Measurements from ENCODE around the gene AOC3.
"Not testable (repeated sequence)": the region's sequence is repeated elsewhere in the genome, so short reads cannot be mapped to it uniquely, and the experiment has no call there.

The AOC3 gene

DNA sequence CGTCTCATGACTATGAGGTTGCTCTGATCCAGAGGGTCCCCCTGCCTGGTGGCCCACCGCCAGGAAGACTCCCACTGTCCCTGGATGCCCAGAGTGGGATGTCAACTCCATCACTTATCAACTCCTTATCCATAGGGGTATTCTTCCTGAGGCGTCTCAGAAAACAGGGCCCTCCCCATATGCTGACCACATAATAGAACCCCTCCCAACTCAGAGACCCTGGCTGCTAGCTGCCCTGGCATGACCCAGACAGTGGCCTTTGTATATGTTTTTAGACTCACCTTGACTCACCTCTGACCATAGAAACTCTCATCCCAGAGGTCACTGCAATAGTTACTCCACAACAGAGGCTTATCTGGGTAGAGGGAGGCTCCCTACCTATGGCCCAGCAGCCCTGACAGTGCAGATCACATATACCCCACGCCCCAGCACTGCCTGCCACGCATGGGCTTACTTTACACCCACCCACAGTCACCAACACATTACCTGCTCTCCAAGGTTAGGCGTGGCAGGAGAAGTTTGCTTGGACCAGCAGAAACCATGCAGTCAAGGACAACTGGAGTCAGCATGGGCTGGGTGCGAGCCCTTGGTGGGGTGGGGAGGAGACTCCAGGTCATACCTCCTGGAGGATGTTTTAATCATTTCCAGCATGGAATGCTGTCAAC lies 47.3 kb downstream of the AOC3 start:
- no peak overlapping the region for H3K4me3 ChIP-seq (ENCODE audit: low read depth, low read length)
- TF ChIP-seq, protein P1, sequence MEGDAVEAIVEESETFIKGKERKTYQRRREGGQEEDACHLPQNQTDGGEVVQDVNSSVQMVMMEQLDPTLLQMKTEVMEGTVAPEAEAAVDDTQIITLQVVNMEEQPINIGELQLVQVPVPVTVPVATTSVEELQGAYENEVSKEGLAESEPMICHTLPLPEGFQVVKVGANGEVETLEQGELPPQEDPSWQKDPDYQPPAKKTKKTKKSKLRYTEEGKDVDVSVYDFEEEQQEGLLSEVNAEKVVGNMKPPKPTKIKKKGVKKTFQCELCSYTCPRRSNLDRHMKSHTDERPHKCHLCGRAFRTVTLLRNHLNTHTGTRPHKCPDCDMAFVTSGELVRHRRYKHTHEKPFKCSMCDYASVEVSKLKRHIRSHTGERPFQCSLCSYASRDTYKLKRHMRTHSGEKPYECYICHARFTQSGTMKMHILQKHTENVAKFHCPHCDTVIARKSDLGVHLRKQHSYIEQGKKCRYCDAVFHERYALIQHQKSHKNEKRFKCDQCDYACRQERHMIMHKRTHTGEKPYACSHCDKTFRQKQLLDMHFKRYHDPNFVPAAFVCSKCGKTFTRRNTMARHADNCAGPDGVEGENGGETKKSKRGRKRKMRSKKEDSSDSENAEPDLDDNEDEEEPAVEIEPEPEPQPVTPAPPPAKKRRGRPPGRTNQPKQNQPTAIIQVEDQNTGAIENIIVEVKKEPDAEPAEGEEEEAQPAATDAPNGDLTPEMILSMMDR (IDR thresholded peaks at IDR 0.05; ENCODE audit: insufficient read depth, low read depth, low read length, missing control alignments), result no peak
- no peak for DNase-seq (ENCODE audit: low read depth)

DNA sequence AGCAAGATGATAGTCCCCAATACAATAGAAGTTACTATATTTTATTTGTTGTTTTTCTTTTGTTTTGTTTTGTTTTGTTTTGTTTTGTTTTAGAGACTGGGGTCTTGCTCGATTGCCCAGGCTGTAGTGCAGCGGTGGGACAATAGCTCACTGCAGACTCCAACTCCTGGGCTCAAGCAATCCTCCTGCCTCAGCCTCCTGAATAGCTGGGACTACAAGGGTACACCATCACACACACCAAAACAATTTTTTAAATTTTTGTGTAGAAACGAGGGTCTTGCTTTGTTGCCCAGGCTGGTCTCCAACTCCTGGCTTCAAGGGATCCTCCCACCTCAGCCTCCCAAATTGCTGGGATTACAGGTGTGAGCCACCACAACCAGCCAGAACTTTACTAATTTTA lies 49.0 kb downstream of the AOC3 start:
- H3K4me3 ChIP-seq (ENCODE audit: low read depth, low read length); DNase-seq (ENCODE audit: low read depth): not testable (repeated sequence)

DNA sequence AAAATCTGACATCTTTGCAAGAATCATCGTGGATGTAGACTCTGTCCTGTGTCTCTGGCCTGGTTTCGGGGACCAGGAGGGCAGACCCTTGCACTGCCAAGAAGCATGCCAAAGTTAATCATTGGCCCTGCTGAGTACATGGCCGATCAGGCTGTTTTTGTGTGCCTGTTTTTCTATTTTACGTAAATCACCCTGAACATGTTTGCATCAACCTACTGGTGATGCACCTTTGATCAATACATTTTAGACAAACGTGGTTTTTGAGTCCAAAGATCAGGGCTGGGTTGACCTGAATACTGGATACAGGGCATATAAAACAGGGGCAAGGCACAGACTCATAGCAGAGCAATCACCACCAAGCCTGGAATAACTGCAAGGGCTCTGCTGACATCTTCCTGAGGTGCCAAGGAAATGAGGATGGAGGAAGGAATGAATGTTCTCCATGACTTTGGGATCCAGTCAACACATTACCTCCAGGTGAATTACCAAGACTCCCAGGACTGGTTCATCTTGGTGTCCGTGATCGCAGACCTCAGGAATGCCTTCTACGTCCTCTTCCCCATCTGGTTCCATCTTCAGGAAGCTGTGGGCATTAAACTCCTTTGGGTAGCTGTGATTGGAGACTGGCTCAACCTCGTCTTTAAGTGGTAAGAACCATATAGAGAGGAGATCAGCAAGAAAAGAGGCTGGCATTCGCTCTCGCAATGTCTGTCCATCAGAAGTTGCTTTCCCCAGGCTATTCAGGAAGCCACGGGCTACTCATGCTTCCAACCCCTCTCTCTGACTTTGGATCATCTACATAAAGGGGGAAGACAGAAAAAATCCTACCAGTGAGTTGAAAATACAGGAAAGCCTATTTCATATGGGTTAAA lies 49.7 kb downstream of the AOC3 start, which contains the start of gene G6PC1:
G6PC1 (plus strand) TSS at position 340 of the 872 bp plus-strand sequence; CDS start at position 418, 78 bp downstream.
- H3K4me3 ChIP-seq (ENCODE audit: low read depth, low read length), result no peak within 1 kb of the TSS
- DNase-seq (ENCODE audit: low read depth), result no peak
- TF ChIP-seq, protein P1 (IDR thresholded peaks at IDR 0.05; ENCODE audit: insufficient read depth, low read depth, low read length, missing control alignments), result no peak

DNA sequence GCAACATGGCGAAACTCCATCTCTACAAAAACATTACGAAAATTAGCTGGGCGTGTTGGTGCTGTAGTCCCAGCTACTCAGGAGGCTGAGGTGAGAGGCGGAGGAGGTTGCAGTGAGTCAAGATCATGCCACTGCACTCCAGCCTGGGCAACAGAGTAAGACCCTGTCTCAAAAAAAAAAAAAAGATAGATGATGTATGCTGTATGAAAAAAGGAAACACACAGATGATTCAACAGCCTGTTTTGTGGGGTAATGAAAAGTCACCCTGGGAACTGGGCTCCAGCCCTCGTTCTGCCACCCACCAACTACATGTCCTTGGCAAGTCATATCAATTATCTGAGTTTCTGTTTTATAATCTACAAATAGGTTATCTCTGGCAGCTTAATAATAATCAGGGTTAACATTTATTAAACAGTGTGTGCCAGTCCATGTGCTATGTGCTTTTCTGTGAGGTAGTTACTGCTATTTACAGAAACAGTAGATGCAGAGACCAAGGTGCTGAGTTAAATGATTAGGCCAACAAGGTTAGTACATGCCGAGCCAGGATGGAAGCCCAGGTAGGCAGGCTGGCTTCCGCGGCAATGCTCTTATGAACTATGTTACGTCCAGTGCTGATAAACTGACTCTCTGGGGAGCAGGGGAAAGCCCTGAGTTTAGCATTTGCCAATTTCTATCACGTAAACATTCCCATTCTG lies 50.7 kb downstream of the AOC3 start:
- TF ChIP-seq, protein P1 (IDR thresholded peaks at IDR 0.05; ENCODE audit: insufficient read depth, low read depth, low read length, missing control alignments), result no peak

DNA sequence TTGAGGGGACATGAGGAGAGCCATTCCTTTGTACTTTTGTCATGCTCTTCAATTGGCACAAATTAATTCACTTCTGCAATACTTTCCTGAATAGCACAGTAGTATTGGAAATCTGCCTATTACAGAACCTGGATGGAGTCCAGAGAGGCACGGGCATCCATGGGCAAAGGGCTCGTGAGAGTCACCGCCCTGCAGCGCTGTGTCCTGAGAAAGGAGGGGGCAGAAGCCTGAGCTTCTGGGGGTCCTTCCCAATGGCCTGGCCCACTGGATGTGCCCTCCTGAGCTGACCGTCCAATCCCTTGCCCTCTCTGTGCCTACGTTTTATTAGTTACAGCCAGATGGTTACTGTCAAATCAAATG lies 53.1 kb downstream of the AOC3 start:
- no peak overlapping the region for H3K4me3 ChIP-seq (ENCODE audit: low read depth, low read length)
- TF ChIP-seq, protein P1 (IDR thresholded peaks at IDR 0.05; ENCODE audit: insufficient read depth, low read depth, low read length, missing control alignments), result no peak
- DNase-seq (ENCODE audit: low read depth), result no peak

More for the DNA sequence above, 50.7 kb downstream of the AOC3 start:
- no peak for DNase-seq (ENCODE audit: low read depth)
- no peak overlapping the region for H3K4me3 ChIP-seq (ENCODE audit: low read depth, low read length)

DNA sequence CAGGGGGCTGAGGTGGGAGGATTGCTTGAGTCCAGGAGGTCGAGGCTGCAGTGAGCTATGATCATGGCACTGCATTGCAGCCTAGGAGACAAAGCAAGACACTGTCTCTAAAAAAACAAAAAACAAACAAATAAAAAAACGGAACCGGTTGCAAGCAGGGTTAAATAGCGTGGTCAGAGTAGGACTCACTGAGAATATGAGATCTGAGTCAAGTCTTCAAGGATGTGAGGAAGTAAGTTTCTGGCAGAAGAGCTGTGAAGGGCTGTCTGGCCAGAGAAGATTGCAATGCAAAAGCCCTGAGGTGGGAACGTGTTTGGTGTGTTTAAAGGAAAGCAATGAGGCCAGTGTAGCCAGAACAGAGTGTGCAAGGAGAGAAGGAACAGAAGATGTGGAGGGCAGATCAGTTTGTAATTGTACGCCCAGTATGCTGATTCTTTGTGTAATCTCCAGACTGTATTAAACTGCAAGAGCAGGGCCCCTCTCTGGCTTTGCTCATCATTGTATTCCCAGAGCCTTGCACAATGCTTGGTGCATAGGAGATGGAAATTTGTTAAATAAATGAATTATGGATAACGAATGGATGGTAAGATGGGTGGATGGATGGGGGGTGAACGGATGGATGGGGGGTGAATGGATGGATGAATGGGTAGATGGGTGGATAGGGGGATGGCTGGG lies 55.9 kb downstream of the AOC3 start:
- TF ChIP-seq, protein P1 (IDR thresholded peaks at IDR 0.05; ENCODE audit: insufficient read depth, low read depth, low read length, missing control alignments), result no peak
- DNase-seq (ENCODE audit: low read depth), result peak; percentile 28
- no peak overlapping the region for H3K4me3 ChIP-seq (ENCODE audit: low read depth, low read length)

All from GM12865 (cell line).